GM12878 (cell line): Measurements from ENCODE around the gene MYNN. TPM values are rescaled to one million over a fixed set of nuclear protein-coding genes. Genes with fewer than 3 reads are reported as not detected.
A peak's percentile ranks its signal among the peaks of the same experiment; 100 is the strongest.

Experiments
- ATAC-seq: fragments of 200-7000 bp; cut with Tn5 transposase; 3 replicates; pipeline ENCODE4 v1.9.1; 2020; ENCODE audit warnings: mild to moderate bottlenecking, moderate library complexity
- BruUV-seq: library from RNA; stranded (reverse); fragments of 400-500 nt; replicated peaks from 2 replicates; lab custom pipeline; 2021; lab: Mats Ljungman, UMichigan
- CTCF ChIA-PET: fragments of 300-600 bp; sonication (Branson Sonifier 250); formaldehyde crosslinking; extraction: SDS; loops from one replicate; lab custom pipeline; 2021; ENCODE audit warnings: inconsistent platforms; lab: Yijun Ruan, JAX
- POLR2A ChIA-PET: fragments of 350-600 bp; formaldehyde crosslinking; extraction: SDS; loops from one replicate; lab custom pipeline; 2021; ENCODE audit warnings: inconsistent platforms; lab: Charles Lee
- RAD21 ChIA-PET: fragments of 300-600 bp; sonication (Branson Sonifier 250); formaldehyde crosslinking; loops from one replicate; lab custom pipeline; 2023; ENCODE audit warnings: antibody characterized with exemption; ENCODE audit not compliant: unreplicated experiment; lab: Charles Lee
- SMC1A ChIA-PET: fragments of 300-600 bp; sonication (Branson Sonifier 250); formaldehyde crosslinking; loops from one replicate; lab custom pipeline; 2023; ENCODE audit not compliant: unreplicated experiment, uncharacterized antibody; lab: Charles Lee
- DNase-seq: peaks from one replicate; pipeline ENCODE4 v3.0.0-alpha.2; 2011; ENCODE audit warnings: low read depth, low spot score
- FAIRE-seq: peaks from 3 replicates; lab custom pipeline; 2011; peaks lifted over from hg19 to GRCh38; lab: Jason Lieb, UNC
- H2AFZ ChIP-seq: 2 replicates; pipeline ENCODE4 v1.6.0; 2011; ENCODE audit warnings: low read depth, low read length, control low read depth; ENCODE audit not compliant: control insufficient read depth
- H3K27ac ChIP-seq: 2 replicates; pipeline ENCODE4 v1.5.1; 2011; ENCODE audit warnings: control low read depth; ENCODE audit not compliant: control insufficient read depth, insufficient read depth
- H3K27me3 ChIP-seq, 2 experiments: replicated peaks in 1 of 2; 2 replicates each; pipeline versions ENCODE4 v1.6.0 to v1.6.1; 2011; ENCODE audit warnings: low read length in 1 of 2; ENCODE audit not compliant: control insufficient read depth in 2 of 2, insufficient read depth in 2 of 2
- H3K36me3 ChIP-seq, 2 experiments: 2 replicates each; pipeline ENCODE4 v1.5.1; 2011; ENCODE audit warnings: low read length in 1 of 2; ENCODE audit not compliant: control insufficient read depth in 2 of 2, insufficient read depth in 2 of 2
- H3K4me1 ChIP-seq: 2 replicates; pipeline ENCODE4 v1.6.1; 2011; ENCODE audit warnings: mild to moderate bottlenecking, low read length, moderate library complexity, mixed read lengths; ENCODE audit not compliant: control insufficient read depth, insufficient read depth
- H3K4me2 ChIP-seq: 2 replicates; pipeline ENCODE4 v1.6.0; 2011; ENCODE audit warnings: control low read depth; ENCODE audit not compliant: control insufficient read depth, insufficient read depth
- H3K4me3 ChIP-seq: fragments of 200-600 bp; sonication (generic); 2 replicates; pipeline ENCODE4 v1.5.1; 2016
- H3K79me2 ChIP-seq: 2 replicates; pipeline ENCODE4 v1.6.0; 2011; ENCODE audit warnings: low read length; ENCODE audit not compliant: control insufficient read depth, insufficient read depth
- H3K9ac ChIP-seq: 2 replicates; pipeline ENCODE4 v1.8.0; 2011; ENCODE audit warnings: low read length, control low read depth, mixed read lengths; ENCODE audit not compliant: control insufficient read depth, insufficient read depth
- H3K9me3 ChIP-seq: replicated peaks from 3 replicates; pipeline ENCODE4 v1.5.1; 2011; ENCODE audit warnings: mild to moderate bottlenecking, low read length; ENCODE audit not compliant: control insufficient read depth, insufficient read depth
- H4K20me1 ChIP-seq: 2 replicates; pipeline ENCODE4 v1.6.0; 2011; ENCODE audit not compliant: control insufficient read depth, insufficient read depth
- ATF7 ChIP-seq: fragments of 450-650 bp; IDR thresholded peaks from 2 replicates; pipeline ENCODE4 v1.6.1; 2016; ENCODE audit warnings: low read depth, mild to moderate bottlenecking
- BHLHE40 ChIP-seq, 2 experiments: fragments of 450-650 bp in 1 of 2; IDR thresholded peaks; 2 replicates each; pipeline ENCODE4 v1.6.1; 2011 to 2017; ENCODE audit warnings: low read depth in 2 of 2, borderline replicate concordance in 1 of 2, improper control_type of control experiment in 1 of 2, low read length in 1 of 2, mild to moderate bottlenecking in 1 of 2
- CTCF ChIP-seq, 3 experiments: IDR thresholded peaks in 2 of 3; conservative IDR thresholded peaks in 1 of 3; 2 replicates each; pipeline ENCODE4 v1.5.1; 2011; ENCODE audit warnings: low read depth in 3 of 3, low read length in 3 of 3, mild to moderate bottlenecking in 3 of 3, control low read depth in 2 of 3, moderate library complexity in 2 of 3, inconsistent platforms in 1 of 3, mixed read lengths in 1 of 3; ENCODE audit not compliant: control insufficient read depth in 2 of 3, insufficient read depth in 1 of 3; ENCODE audit errors: extremely low read depth in 1 of 3
- CUX1 ChIP-seq: IDR thresholded peaks from 2 replicates; pipeline ENCODE4 v1.6.1; 2012; ENCODE audit warnings: improper control_type of control experiment, low read depth, low read length; ENCODE audit not compliant: insufficient replicate concordance
- ESRRA ChIP-seq: IDR thresholded peaks from 2 replicates; pipeline ENCODE4 v1.6.1; 2012; ENCODE audit warnings: mild to moderate bottlenecking, low read length, improper control_type of control experiment
- ETV6 ChIP-seq, 2 experiments: fragments of 450-650 bp in 1 of 2; IDR thresholded peaks in 1 of 2; conservative IDR thresholded peaks in 1 of 2; 2 replicates each; pipeline ENCODE4 v1.6.1; 2014; ENCODE audit warnings: antibody characterized with exemption in 1 of 2, borderline replicate concordance in 1 of 2, low read depth in 1 of 2, mild to moderate bottlenecking in 1 of 2, moderate library complexity in 1 of 2
- SMARCA5 ChIP-seq: fragments of 450-650 bp; IDR thresholded peaks from 2 replicates; pipeline ENCODE4 v1.6.1; 2017; ENCODE audit warnings: mild to moderate bottlenecking
- USF1 ChIP-seq: IDR thresholded peaks from 2 replicates; pipeline ENCODE4 v1.6.1; 2011; ENCODE audit warnings: borderline replicate concordance, low read depth, mild to moderate bottlenecking, moderate library complexity, mixed read lengths, low read length; ENCODE audit not compliant: insufficient read depth; ENCODE audit errors: extremely low read length
- WGBS: methylation state at CpG from one replicate; pipeline ENCODE4 v1.1.6; 2016; ENCODE audit warnings: low lambda C conversion rate; ENCODE audit not compliant: insufficient replicate concordance, insufficient coverage; ENCODE audit errors: missing lambda C conversion rate; 5-methylcytosine and 5-hydroxymethylcytosine counted together
- in situ Hi-C: fragments of 300-500 bp; cut with MboI; formaldehyde crosslinking; loops from 9 replicates; pipeline ENCODE4 v1.14.3; 2018; ENCODE audit warnings: mixed read lengths
- intact Hi-C: fragments of 100-400 bp; cut with micrococcal nuclease; formaldehyde crosslinking; loops from one replicate; pipeline ENCODE4 v1.14.2; 2022; ENCODE audit not compliant: unreplicated experiment
- polyA plus RNA-seq, 11 experiments: library from polyadenylated mRNA; depleted of rRNA in 4 of 11; unstranded in 6 of 11; stranded (reverse) in 5 of 11; fragments of >200 nt; fragmentation: Nextera tagmentation in 4 of 11; fragmentation: Illumina TruSeq in 1 of 11; extraction: Ambion mirVana in 4 of 11; extraction: Trizol in 1 of 11; gene quantifications; 1 replicate in 1 of 11; 2 replicates in 10 of 11; pipeline versions ENCODE4 v1.2.1 to v1.2.3, GENCODE V29; 2011 to 2016; ENCODE audit warnings: inconsistent platforms in 2 of 11, missing spikeins in 2 of 11, low read depth in 1 of 11
- total RNA-seq, 4 experiments: library from RNA; depleted of rRNA in 3 of 4; stranded (reverse); fragments of >200 nt in 3 of 4; fragmentation: Illumina TruSeq in 1 of 4; extraction: Trizol in 1 of 4; gene quantifications; 2 replicates each; pipeline versions ENCODE4 v1.2.1 to v1.2.3, GENCODE V29; 2013 to 2021

MYNN gene
- total and polyA plus RNA-seq, 10 of the 15 experiments (the other 5 are each of a cell fraction or from before 2014, with no cell fraction given) = 8.8 to 20.5 (median 15.8) TPM

GRCh38 chr3:169772305-169772896, 795 bp upstream of the MYNN start (continued):
- TF ChIP-seq CUX1 = peak; percentile 34
- TF ChIP-seq ATF7 = peak; percentile 59; the same call in 1 of the 2 replicates

GRCh38 chr3:169774186-169774585, 990 bp downstream of the MYNN start:
- no TSS peak for BruUV-seq
- peak overlapping the region; percentile 97 for H3K4me3 ChIP-seq
- H3K36me3 ChIP-seq = peaks cover 0 to 17% of the 10 kb centered on the region in 2 experiments; a peak in 2 of 4 replicates
- ChIA-PET POLR2A (interaction anchor here (2.0 kb wide), 1 partner anchor 17 kb away, joined by 4 read pairs; no protein-coding TSS in a partner anchor), CTCF (interaction anchor here (2.8 kb wide), 1 partner anchor 13 kb away, joined by 7 read pairs; no protein-coding TSS in a partner anchor), RAD21 (interaction anchor here (1.0 kb wide), 2 partner anchors 37 to 624 kb away, joined by 3 read pairs; no protein-coding TSS in a partner anchor), SMC1A (interaction anchor here (0.9 kb wide), 1 partner anchor 9 kb away, joined by 3 read pairs; the partner anchor contains the start of gene TERC)
- intact Hi-C loops = loop anchor here (5.0 kb wide), 3 partner anchors 158 to 1093 kb away; partner anchors contain the start of gene SKIL
- ATAC-seq (no peak), DNase-seq (no peak), FAIRE-seq (no peak)
- no peaks in the 10 kb centered on the region for H3K27me3 ChIP-seq
- peak overlapping the region; percentile 99 for H3K27ac ChIP-seq
- 25% methylated on average over 5 of the region's 5 CpGs for WGBS
- no peaks in the 10 kb centered on the region for H3K9me3 ChIP-seq
- no peak overlapping the region for H2AFZ ChIP-seq
- peaks cover 14% of the 10 kb centered on the region; the same call in 1 of the 2 replicates for H3K4me1 ChIP-seq
- H3K79me2 ChIP-seq = peaks cover 33% of the 10 kb centered on the region
- no peaks in the 10 kb centered on the region for H4K20me1 ChIP-seq
- H3K9ac ChIP-seq = peak overlapping the region; percentile 99
- H3K4me2 ChIP-seq = peak overlapping the region; percentile 41
- in situ Hi-C loops = no loop called here
- TF ChIP-seq ESRRA = no peak
- no peak for TF ChIP-seq ETV6 (conservative IDR thresholded peaks at IDR 0.05 in 1 of 2, IDR thresholded peaks at IDR 0.05 in 1 of 2; ENCODE audit: borderline replicate concordance in 1 of 2, low read depth in 1 of 2)
- no peak for TF ChIP-seq SMARCA5
- TF ChIP-seq CTCF (IDR thresholded peaks at IDR 0.05 in 2 of 3, conservative IDR thresholded peaks at IDR 0.05 in 1 of 3; ENCODE audit: control insufficient read depth in 2 of 3, extremely low read depth in 1 of 3, insufficient read depth in 1 of 3, low read depth in 3 of 3, low read length in 3 of 3) = no peak
- TF ChIP-seq USF1 = no peak
- TF ChIP-seq BHLHE40 (IDR thresholded peaks at IDR 0.05; ENCODE audit: borderline replicate concordance in 1 of 2, low read depth in 2 of 2, low read length in 1 of 2) = no peak
